ENCODE data around the gene CAMTA1. TPM values are rescaled to one million over a fixed set of nuclear protein-coding genes. Genes with fewer than 3 reads are reported as not detected.
A peak's percentile ranks its signal among the peaks of the same experiment; 100 is the strongest.

The CAMTA1 gene
- total and polyA plus RNA-seq, 9 of the 15 experiments (the other 6 are each of a cell fraction or from before 2014, with no cell fraction given) = 43.9 to 161 (median 65.9) TPM

DNA sequence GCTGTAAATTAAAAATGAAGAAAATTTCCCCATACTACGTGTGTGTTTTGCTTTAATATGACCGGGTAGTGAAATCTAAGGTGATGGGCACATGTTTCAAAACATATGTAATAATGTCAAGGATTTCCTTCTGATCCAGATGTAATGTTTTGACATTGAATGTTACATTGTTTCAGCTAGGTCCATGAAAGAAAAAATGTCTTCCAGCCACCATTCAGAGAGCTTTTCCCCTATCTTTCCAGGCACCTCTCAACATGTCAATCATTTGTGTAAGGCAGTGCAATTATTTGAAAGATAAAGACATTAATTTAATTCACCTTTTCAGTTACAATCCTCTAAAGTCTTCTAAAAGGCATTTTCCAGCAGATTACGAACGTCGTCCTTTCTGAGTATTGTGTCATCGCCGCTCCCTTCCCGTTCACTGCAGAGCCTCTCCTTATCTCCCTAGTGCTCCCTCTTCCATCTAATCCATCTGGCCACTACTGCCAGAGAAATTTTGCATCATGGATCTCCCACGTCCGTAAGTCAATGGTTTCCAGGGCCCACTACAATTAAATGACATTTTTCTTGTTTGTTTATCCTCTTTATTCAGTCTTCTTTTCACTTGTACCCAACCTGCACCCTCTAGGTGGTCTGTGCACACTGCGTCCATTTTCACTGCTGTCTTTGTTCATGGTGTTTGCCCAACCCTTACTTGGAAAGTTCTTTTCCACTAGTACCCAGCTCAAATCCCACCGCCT is 984.6 kb downstream of the CAMTA1 start (continued):
- TF ChIP-seq U2AF2 (optimal IDR thresholded peaks at IDR 0.05; ENCODE audit: low read depth, low read length) = no peak
- TF ChIP-seq NCOR1 (IDR thresholded peaks at IDR 0.05) = 0 out of 2 replicates have a peak, but pooled peaks have one; percentile 18
- TF ChIP-seq, protein P1, sequence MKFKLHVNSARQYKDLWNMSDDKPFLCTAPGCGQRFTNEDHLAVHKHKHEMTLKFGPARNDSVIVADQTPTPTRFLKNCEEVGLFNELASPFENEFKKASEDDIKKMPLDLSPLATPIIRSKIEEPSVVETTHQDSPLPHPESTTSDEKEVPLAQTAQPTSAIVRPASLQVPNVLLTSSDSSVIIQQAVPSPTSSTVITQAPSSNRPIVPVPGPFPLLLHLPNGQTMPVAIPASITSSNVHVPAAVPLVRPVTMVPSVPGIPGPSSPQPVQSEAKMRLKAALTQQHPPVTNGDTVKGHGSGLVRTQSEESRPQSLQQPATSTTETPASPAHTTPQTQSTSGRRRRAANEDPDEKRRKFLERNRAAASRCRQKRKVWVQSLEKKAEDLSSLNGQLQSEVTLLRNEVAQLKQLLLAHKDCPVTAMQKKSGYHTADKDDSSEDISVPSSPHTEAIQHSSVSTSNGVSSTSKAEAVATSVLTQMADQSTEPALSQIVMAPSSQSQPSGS (CRISPR knock-in tag; IDR thresholded peaks at IDR 0.05) = no peak
- TF ChIP-seq ZNF197 (CRISPR knock-in tag; IDR thresholded peaks at IDR 0.05; ENCODE audit: low read depth) = no peak
- TF ChIP-seq LCOR (CRISPR knock-in tag; IDR thresholded peaks at IDR 0.05) = 0 out of 2 replicates have a peak, but pooled peaks have one; percentile 22
- no peak for TF ChIP-seq NR3C1 (CRISPR knock-in tag; IDR thresholded peaks at IDR 0.05)
- no peak for TF ChIP-seq ZKSCAN3 (CRISPR knock-in tag; IDR thresholded peaks at IDR 0.05)
- no peak for TF ChIP-seq ZNF165 (CRISPR knock-in tag; IDR thresholded peaks at IDR 0.05; ENCODE audit: borderline replicate concordance)
- no peak for TF ChIP-seq NR2C1 (IDR thresholded peaks at IDR 0.05)
- no peak for TF ChIP-seq NR2C1 (tag; IDR thresholded peaks at IDR 0.05)
- no peak for TF ChIP-seq SIN3A (IDR thresholded peaks at IDR 0.05; ENCODE audit: borderline replicate concordance in 2 of 2, control insufficient read depth in 1 of 2, low read depth in 2 of 2, low read length in 2 of 2)
- TF ChIP-seq MTA1 (IDR thresholded peaks at IDR 0.05; ENCODE audit: borderline replicate concordance) = peak; percentile 34; the same call in 1 of the 2 replicates
- TF ChIP-seq TCF3 (CRISPR knock-in tag; IDR thresholded peaks at IDR 0.05) = peak; percentile 56
- TF ChIP-seq ZBTB8A (IDR thresholded peaks at IDR 0.05; ENCODE audit: partially characterized antibody) = no peak
- no peak for TF ChIP-seq HMG20A (CRISPR knock-in tag; conservative IDR thresholded peaks at IDR 0.05)
- no peak for TF ChIP-seq PTTG1 (tag; IDR thresholded peaks at IDR 0.05; ENCODE audit: low read depth)
- TF ChIP-seq BCL6 (CRISPR knock-in tag; IDR thresholded peaks at IDR 0.05) = no peak
- TF ChIP-seq SREBF1 (IDR thresholded peaks at IDR 0.05; ENCODE audit: borderline replicate concordance, low read depth, low read length) = no peak
- TF ChIP-seq, protein P2, sequence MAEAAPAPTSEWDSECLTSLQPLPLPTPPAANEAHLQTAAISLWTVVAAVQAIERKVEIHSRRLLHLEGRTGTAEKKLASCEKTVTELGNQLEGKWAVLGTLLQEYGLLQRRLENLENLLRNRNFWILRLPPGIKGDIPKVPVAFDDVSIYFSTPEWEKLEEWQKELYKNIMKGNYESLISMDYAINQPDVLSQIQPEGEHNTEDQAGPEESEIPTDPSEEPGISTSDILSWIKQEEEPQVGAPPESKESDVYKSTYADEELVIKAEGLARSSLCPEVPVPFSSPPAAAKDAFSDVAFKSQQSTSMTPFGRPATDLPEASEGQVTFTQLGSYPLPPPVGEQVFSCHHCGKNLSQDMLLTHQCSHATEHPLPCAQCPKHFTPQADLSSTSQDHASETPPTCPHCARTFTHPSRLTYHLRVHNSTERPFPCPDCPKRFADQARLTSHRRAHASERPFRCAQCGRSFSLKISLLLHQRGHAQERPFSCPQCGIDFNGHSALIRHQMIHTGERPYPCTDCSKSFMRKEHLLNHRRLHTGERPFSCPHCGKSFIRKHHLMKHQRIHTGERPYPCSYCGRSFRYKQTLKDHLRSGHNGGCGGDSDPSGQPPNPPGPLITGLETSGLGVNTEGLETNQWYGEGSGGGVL (CRISPR knock-in tag; IDR thresholded peaks at IDR 0.05) = no peak
- TF ChIP-seq, protein P3, sequence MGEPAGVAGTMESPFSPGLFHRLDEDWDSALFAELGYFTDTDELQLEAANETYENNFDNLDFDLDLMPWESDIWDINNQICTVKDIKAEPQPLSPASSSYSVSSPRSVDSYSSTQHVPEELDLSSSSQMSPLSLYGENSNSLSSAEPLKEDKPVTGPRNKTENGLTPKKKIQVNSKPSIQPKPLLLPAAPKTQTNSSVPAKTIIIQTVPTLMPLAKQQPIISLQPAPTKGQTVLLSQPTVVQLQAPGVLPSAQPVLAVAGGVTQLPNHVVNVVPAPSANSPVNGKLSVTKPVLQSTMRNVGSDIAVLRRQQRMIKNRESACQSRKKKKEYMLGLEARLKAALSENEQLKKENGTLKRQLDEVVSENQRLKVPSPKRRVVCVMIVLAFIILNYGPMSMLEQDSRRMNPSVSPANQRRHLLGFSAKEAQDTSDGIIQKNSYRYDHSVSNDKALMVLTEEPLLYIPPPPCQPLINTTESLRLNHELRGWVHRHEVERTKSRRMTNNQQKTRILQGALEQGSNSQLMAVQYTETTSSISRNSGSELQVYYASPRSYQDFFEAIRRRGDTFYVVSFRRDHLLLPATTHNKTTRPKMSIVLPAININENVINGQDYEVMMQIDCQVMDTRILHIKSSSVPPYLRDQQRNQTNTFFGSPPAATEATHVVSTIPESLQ (CRISPR knock-in tag; IDR thresholded peaks at IDR 0.05) = no peak
- no peak for TF ChIP-seq POLR2G (IDR thresholded peaks at IDR 0.05; ENCODE audit: low read depth, low read length)
- TF ChIP-seq ATF1 (CRISPR knock-in tag; IDR thresholded peaks at IDR 0.05) = no peak
- TF ChIP-seq ATF1 (tag; IDR thresholded peaks at IDR 0.05) = peak; percentile 10; the same call in 1 of the 2 replicates
- no peak for TF ChIP-seq ASH1L (IDR thresholded peaks at IDR 0.05; ENCODE audit: borderline replicate concordance, low read depth, partially characterized antibody)
- no peak for TF ChIP-seq ESRRA (IDR thresholded peaks at IDR 0.05; ENCODE audit: borderline replicate concordance, low read depth)
